Activated CD8-positive, alpha-beta memory T cell treated with anti-CD3 and anti-CD28 coated beads, Interleukin-2, amount 50 U/mL, for 48 hours (primary cell): ENCODE data around the gene OBSL1.

Source experiments
- DNase-seq: peaks from one replicate; pipeline ENCODE4 v3.0.0-alpha.2; 2020

Gene OBSL1

DNA sequence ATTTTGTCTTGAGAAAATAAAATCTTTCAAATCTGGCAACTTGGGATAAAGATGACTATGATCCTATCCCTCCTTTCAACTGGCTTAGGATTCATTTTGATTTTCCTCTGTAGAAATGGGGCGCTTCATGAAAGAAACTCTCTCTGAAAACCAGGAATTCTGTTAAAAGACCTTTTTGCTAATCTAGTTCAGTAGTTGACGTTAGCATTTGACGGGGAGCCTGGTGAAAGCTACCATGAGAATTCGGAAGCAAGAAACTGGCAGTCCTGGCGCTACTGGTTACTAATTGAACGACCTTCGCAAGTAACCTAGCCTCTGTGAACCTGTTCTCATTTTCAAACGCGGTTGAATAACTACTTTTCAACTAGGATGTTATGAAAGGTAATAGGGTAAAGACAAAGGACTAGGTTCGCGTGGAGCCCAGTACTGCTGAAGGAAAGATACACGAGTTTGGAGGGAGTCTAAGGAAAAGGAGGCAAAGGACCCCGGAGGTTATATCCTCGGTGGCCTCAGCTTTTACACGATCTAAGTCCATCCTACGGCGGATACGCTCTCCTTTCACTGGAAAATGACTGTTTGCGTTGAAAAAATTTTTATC, 25.7 kb upstream of the OBSL1 start:
- no peak for DNase-seq

GRCh38 chr2:219595256-219595655, 23.9 kb upstream of the OBSL1 start:
- DNase-seq, result no peak

- DNase-seq, result no peak
These were observed 21.8 kb upstream of the OBSL1 start for GRCh38 chr2:219593154-219593553.

DNA sequence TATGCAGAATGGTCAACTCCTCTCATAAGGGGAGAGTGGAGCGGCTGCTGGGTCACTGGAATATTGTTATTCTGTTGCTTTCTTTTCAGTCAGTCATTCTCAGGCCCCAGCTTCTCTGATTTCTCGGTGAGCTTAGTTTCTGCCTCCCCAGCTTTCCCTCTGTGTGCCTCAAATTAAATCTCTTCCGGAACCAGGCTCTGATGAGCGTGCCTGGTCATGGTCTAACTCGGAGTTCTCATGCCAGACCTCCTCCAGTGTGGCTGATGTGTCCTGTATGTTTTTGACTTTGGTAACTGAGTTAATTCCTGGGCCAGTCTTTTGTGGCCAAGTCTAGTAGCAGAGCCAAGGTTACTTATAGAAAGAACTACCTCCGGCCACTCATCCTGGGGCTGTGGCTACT, 21.4 kb upstream of the OBSL1 start:
- no peak for DNase-seq

DNA sequence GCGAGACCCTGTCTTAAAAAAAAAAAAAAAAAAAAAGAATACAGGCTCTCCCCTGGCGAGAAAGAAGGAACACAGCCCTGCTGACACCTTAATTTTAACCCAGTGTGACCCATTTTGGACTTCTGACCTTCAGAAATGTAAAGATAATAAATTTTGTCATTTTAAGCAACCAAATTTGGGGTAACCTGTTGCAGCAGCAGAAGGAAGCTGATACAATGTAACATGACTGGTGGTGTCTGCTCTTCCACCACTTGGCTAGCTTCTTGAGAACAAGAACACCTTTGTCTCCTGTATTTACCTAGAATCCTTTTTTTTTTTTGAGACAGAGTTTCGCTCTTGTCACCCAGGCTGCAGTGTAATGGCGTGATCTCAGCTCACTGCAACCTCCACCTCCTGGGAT, 19.8 kb upstream of the OBSL1 start:
- no peak for DNase-seq

DNA sequence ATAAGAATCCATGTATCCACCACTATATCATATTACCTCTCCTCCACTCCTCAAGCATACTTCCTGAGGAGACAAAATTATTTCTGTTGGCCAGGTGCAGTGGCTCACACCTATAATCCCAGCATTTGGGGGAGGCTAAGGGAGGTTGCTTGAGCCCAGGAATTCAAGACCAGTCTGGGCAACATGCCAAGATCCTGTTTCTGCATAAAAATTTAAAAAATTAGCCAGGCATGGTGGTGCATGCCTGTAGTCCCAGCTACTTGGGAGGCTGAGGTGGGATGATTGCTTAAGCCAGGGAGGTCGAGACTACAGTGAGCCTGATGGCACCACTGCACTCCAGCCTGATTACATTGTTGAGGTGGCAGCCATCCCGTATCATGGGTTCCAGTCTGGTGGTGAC, 10.0 kb upstream of the OBSL1 start:
- no peak for DNase-seq

DNA sequence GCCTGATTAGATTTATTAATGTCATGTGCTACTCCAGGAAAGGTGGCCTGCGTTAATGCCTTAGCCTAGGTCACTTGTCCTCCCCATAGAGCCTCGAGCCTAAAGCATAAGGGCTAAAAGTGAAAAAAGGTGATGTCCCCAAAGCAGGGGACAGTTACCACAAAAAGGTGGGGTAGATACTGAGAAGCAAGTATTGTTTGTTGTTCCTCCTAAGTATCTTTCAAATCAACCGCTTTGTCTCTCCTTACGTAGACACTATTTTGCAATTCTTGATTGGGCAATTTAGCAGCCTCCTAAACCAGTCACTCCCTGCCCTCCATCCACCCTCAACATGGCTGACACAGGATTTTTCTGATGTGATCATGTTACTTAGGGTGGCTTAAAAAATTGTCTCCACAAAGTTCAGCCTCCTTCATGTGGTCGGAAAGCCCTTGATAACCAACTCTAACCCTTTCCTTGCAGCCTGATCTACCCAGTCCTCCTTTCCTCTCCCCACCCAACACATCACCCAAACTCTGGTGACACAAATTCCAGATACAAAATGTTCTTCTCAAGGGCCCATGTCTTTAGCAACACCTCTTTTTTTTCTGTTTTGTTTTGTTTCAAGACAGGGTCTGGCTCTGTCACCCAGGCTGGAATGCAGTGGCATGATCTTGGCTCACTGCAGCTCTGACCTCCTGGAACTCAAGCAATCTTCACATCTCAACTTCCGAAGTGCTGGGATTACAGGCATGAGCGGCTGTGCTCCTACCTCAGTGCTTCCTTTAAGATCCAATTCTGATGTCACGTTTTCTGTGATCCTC, 7.7 kb upstream of the OBSL1 start:
- no peak for DNase-seq

- DNase-seq, result no peak
These were observed 5.4 kb upstream of the OBSL1 start for GRCh38 chr2:219576505-219577388.

DNA sequence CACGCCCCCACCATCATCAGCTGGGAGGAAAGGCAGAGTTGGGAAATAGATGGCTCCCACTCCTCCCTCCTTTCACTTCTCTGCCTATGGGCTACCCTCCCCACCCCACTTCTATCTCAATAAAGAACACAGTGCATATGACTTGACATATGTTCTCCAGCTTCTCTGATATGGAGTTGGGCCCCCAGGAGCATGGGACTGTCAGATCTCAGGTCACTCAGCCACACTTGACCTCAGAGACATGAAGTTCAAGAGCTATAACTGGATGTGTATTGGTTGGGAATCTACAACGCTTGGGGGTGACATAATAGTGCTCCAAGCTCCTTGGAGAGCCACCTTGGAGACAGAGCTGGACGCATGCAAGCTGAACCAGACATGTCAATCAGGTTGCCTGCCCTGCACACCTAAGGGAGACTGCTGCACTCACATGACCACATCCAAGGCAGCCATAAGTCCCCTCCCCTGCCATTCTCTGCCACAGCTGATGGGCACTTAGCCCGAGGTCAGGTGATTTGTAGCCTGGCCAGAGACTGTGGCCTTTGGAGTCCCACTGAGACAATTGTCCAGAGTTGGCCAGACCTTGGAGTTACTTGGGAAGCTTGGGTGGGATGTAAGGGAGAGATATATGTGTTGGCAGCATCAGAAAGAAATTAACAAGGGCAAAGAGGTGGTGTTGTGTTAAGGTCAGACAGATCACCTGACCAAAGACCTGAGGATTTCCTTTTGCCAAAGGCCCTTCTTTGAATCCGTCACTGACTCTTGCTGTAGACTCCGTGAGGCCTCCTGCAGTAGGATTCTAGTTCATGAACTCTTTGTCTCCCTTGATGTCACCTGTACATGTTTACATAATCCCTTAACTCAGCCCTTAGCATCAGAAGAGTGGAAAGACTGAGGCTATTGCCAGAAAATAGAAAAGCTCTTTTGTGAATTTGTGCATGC, 4.5 kb upstream of the OBSL1 start:
- no peak for DNase-seq

DNA sequence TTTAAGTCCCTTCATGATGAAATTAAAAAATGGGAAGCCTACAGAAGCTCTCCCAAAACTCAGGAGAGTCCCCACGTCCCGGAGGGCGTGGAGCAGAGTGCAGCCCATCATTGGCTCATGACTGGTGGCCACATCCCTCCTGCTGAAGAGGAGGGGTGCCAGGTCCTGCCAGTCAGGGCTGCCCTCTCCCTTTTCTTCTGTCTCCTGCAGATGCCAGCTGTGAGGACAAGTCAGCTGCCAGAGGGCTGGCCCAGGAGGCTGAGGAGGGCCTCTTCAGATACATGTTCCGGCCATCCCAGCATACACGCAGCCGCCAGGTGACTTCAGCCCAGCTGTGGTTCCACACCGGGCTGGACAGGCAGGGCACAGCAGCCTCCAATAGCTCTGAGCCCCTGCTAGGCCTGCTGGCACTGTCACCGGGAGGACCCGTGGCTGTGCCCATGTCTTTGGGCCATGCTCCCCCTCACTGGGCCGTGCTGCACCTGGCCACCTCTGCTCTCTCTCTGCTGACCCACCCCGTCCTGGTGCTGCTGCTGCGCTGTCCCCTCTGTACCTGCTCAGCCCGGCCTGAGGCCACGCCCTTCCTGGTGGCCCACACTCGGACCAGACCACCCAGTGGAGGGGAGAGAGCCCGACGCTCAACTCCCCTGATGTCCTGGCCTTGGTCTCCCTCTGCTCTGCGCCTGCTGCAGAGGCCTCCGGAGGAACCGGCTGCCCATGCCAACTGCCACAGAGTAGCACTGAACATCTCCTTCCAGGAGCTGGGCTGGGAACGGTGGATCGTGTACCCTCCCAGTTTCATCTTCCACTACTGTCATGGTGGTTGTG, 3.4 kb upstream of the OBSL1 start:
- DNase-seq, result no peak

GRCh38 chr2:219573166-219573565, 1.8 kb upstream of the OBSL1 start:
- no peak for DNase-seq

- no peak for DNase-seq
These were observed 1.1 kb upstream of the OBSL1 start, which contains the start of gene INHA for GRCh38 chr2:219572237-219573001. Gene INHA (plus strand): TSS chr2:219572310. CDS start chr2:219572375, 65 bp downstream.

DNA sequence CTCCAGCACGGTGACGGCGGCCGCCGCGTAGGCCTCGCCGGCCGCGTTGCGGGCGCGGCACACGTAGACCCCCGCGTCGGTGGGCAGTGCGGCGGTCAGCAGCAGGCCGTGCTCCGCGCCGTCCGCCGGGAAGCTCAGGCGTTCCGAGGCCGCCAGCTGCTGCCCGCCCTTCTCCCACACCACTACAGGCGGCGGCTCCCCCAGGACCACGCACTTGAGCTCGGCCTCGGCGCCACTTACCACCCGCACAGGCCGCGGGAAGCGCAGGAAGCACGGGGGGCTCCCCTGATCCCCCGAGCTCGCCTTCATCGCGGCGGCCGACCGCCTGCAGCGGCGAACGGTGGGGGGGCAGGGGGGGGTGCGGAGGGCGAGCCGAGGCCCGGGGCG, 422 bp downstream of the OBSL1 start:
- DNase-seq, result no peak

DNA sequence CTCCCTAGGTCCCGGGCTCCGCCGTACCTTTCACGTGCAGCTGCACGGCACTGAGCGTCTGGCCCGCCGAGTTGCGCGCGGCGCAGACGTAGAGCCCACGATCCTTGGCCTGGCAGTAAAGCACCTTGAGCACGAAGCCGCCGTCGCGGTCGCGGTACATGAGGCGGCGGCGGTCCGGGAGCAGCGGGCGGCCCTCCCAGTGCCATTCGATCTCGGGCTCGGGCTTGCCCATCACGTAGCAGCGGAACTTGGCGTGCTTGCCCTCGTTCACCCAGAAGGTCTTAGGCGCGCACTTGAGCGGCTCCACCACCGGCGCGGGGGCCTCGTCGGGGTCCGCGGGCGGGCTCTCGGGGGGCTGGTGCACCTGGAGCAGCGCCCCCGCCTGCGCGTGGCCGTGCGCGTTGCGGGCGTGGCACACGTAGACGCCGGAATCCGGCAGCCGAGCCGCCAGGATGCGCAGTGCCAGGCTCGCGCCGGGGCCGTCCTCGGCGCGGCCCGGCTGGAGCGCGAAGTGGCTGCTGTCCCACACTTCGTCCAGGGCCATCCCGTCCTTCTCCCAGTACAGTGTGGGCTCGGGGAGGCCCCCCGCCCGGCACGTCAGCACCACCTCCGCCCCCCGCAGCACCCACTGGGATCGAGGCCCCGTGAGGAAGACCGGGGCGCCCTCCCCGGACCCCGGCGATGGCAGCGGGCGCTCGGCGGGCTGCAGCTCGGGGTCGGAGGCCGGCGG, 980 bp downstream of the OBSL1 start:
- no peak for DNase-seq

- DNase-seq, result no peak
These were observed 1.7 kb downstream of the OBSL1 start for GRCh38 chr2:219569635-219570034.

DNA sequence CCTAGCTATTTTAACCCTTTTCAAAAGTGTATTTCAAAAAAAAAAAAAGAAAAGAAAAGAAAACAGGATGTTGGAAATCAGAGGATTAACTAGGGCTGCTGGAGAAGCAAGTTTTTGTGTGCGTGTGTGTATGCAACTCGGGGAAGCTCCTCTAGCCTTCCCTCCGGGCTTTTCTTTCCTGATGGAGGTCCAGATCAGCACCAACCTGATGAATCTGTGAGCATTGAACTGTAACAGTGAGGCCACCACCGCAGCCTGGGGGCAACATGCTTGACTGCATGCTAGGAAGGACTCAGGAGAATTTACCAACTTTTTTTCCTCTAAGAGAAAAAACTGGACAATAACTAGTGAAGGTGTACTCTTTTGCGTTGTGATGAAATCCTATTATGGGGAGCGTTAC, 2.3 kb downstream of the OBSL1 start:
- DNase-seq, result no peak

DNA sequence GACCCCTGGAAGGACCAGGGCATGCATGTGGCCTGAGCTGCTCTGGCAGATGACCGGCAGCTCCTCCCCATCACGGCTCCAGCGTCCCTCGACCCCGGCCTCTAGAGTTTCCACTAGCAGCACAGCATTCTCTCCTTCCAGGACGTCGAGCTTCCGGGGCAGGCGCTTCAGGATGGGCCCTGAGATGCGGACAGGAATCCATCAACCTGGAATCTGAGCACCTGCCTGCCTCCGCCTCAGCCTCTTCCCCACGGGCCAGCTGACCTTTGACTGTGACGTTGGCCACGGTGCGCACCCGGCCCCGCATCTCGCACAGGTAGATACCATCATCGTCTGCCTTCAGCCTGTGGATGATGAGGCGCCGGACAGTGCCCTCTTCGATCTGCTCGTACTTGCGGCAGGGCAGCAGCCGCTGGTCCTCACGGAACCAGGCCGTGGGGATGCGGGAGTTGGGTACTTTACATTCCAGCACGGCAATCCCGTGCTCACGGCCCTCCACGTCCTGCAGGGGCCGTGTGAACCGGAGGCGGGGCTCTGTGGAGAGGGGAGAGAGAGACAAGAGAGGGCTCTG, 3.5 kb downstream of the OBSL1 start:
- no peak for DNase-seq

GRCh38 chr2:219567131-219567530, 4.2 kb downstream of the OBSL1 start:
- no peak for DNase-seq

- DNase-seq, result no peak
These were observed 4.7 kb downstream of the OBSL1 start for GRCh38 chr2:219566640-219567039.
